ENCODE measurements around the gene RPS15. TPM values are rescaled to one million over a fixed set of nuclear protein-coding genes. Genes with fewer than 3 reads are reported as not detected.
"Not testable (repeated sequence)": the region's sequence is repeated elsewhere in the genome, so short reads cannot be mapped to it uniquely, and the experiment has no call there.

The RPS15 gene
- total RNA-seq, 4 donors from 2014 or later, result 1,291 to 3,466 (median 2,344) TPM

- TF ChIP-seq, protein P1, sequence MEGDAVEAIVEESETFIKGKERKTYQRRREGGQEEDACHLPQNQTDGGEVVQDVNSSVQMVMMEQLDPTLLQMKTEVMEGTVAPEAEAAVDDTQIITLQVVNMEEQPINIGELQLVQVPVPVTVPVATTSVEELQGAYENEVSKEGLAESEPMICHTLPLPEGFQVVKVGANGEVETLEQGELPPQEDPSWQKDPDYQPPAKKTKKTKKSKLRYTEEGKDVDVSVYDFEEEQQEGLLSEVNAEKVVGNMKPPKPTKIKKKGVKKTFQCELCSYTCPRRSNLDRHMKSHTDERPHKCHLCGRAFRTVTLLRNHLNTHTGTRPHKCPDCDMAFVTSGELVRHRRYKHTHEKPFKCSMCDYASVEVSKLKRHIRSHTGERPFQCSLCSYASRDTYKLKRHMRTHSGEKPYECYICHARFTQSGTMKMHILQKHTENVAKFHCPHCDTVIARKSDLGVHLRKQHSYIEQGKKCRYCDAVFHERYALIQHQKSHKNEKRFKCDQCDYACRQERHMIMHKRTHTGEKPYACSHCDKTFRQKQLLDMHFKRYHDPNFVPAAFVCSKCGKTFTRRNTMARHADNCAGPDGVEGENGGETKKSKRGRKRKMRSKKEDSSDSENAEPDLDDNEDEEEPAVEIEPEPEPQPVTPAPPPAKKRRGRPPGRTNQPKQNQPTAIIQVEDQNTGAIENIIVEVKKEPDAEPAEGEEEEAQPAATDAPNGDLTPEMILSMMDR (IDR thresholded peaks at IDR 0.05), result no peak
- TF ChIP-seq EP300 (IDR thresholded peaks at IDR 0.05) (no peak), POLR2A (IDR thresholded peaks at IDR 0.05) (no peak), POLR2AphosphoS5 (IDR thresholded peaks at IDR 0.05) (no peak)
- Histone ChIP-seq H3K4me1 (peaks cover 0 to 75% (median 43%) of the 10 kb centered on the region in 3 donors), H3K9me3 (no peaks in the 10 kb centered on the region), H3K36me3 (peaks cover 0 to 50% of the 10 kb centered on the region in 2 donors), H3K4me3 (no peak overlapping the region), H3K27me3 (no peaks in the 10 kb centered on the region), H3K27ac (peak overlapping the region in 2 of 4 donors; percentile 74 to 78)
- ATAC-seq, result no peak
- 70% methylated on average over 2 of the region's 21 CpGs; no CpG with 5 or more reads in 1 of the 2 donors for WGBS, 2 donors (ENCODE audit: low coverage in 1 of 2)
Observed at GRCh38 chr19:1417145-1417544, 21.1 kb upstream of the RPS15 start.

DNA sequence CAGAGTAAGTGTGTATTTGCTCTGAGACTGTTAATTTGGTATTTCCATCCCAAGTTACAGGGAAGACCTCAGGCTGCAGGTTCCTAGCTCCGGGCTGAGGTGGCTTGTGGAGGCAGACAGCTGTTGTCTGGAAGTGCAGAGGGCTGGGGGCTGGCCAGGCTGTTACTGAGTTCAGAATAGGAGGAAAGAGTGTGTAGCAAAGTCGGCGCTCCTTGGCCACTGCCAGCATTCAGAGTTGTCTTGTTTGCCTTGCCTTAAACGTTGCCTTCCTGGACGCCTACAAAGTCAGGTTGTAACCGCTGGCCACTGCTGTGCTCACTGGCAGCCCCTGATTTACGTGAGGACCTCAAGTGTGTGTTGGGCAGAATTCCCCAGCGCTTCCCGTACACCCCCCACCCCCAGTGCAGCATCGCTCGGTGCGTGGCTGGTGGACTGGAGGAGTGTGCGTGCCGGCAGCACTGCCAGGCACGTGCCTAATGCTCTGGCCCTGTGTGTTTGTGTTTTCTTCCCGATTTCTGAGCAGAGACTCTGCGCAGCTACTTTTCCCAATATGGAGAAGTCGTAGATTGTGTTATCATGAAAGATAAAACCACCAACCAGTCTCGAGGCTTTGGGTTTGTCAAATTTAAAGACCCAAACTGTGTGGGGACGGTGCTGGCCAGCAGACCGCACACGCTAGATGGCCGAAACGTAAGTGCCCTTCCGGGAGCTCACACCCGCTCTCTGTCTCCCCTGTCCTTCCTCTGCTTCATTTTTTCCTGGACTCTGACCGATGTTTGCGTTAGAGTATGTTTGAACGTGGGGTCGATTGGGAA lies 20.3 kb upstream of the RPS15 start:
- WGBS, 2 donors (ENCODE audit: low coverage in 1 of 2), result 88 to 90% methylated on average over 4 to 16 of the region's 30 CpGs
- H3K27ac ChIP-seq, result no peak overlapping the region
- no peak overlapping the region for H3K4me3 ChIP-seq
- TF ChIP-seq POLR2AphosphoS5 (IDR thresholded peaks at IDR 0.05) (no peak), EP300 (IDR thresholded peaks at IDR 0.05) (no peak), POLR2A (IDR thresholded peaks at IDR 0.05) (no peak)
- TF ChIP-seq, protein P1 (IDR thresholded peaks at IDR 0.05), result no peak
- H3K27me3 ChIP-seq, result no peaks in the 10 kb centered on the region
- H3K4me1 ChIP-seq, result peaks cover 0 to 67% (median 37%) of the 10 kb centered on the region in 3 donors
- H3K36me3 ChIP-seq, result peaks cover 0 to 50% of the 10 kb centered on the region in 2 donors
- ATAC-seq, result no peak
- no peaks in the 10 kb centered on the region for H3K9me3 ChIP-seq

- peaks cover 0 to 52% of the 10 kb centered on the region in 2 donors for H3K36me3 ChIP-seq
- no peak for ATAC-seq
- no peak for TF ChIP-seq POLR2AphosphoS5 (IDR thresholded peaks at IDR 0.05)
- TF ChIP-seq EP300 (IDR thresholded peaks at IDR 0.05), result no peak
- no peak for TF ChIP-seq POLR2A (IDR thresholded peaks at IDR 0.05)
- TF ChIP-seq, protein P1 (IDR thresholded peaks at IDR 0.05), result no peak
- H3K4me1 ChIP-seq, result peaks cover 0 to 62% (median 32%) of the 10 kb centered on the region in 3 donors
- no peaks in the 10 kb centered on the region for H3K27me3 ChIP-seq
- no peak overlapping the region for H3K4me3 ChIP-seq
- 87% methylated on average over 6 of the region's 13 CpGs; no CpG with 5 or more reads in 1 of the 2 donors for WGBS, 2 donors (ENCODE audit: low coverage in 1 of 2)
- H3K9me3 ChIP-seq, result no peaks in the 10 kb centered on the region
- no peak overlapping the region for H3K27ac ChIP-seq
Observed at GRCh38 chr19:1418496-1418775, 19.8 kb upstream of the RPS15 start.

DNA sequence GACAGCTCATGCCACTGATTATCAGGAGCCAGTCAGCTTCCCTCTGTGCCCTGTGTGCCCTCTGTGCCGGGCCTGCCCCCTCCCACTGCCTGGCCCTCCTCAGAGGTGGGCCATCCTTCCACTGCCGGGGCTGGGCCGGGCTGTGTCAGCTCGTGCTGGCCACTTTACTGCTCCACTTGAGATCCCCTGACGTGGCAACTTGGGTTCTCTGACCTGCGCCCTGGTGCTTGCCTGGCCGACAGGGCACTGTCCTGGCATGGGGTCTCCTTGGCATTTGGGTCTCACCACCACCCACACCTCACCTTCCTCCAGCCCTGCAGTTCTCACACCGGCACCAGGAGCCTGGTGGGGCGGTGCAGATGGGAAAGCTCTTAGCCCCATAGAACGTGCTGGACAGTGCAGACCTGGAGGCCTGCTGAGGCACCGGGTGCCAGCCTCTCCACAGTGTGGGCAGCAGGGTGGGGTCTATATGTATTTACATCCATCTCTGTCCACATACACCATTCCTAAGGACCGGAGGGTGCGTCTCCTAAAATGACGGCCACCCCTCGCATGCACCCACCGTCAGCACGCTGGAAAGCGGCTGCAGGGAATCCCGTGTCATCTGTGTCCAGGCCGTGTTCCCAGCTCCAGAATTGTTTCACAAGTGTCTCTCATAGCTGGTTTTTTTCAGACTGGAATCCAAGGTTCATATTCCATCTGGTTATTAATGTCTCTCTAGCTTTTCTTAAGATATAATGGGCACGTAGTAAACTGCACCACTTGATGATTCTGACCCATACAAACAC lies 19.1 kb upstream of the RPS15 start:
- ATAC-seq, result no peak
- Histone ChIP-seq H3K4me3 (no peak overlapping the region), H3K36me3 (peaks cover 0 to 59% of the 10 kb centered on the region in 2 donors), H3K9me3 (no peaks in the 10 kb centered on the region), H3K27ac (no peak overlapping the region), H3K27me3 (no peaks in the 10 kb centered on the region), H3K4me1 (peaks cover 0 to 55% (median 30%) of the 10 kb centered on the region in 3 donors)
- no peak for TF ChIP-seq POLR2AphosphoS5 (IDR thresholded peaks at IDR 0.05)
- TF ChIP-seq, protein P1 (IDR thresholded peaks at IDR 0.05), result no peak
- TF ChIP-seq EP300 (IDR thresholded peaks at IDR 0.05), result no peak
- TF ChIP-seq POLR2A (IDR thresholded peaks at IDR 0.05), result no peak
- WGBS, 2 donors (ENCODE audit: low coverage in 1 of 2), result 60 to 75% methylated on average over 7 to 13 of the region's 21 CpGs

GRCh38 chr19:1420085-1420484 lies 18.1 kb upstream of the RPS15 start:
- H3K4me3 ChIP-seq, H3K27ac ChIP-seq, H3K9me3 ChIP-seq, H3K27me3 ChIP-seq, ATAC-seq: not testable (repeated sequence)
- no CpG with 5 or more reads among the region's 43 CpGs for WGBS, 2 donors (ENCODE audit: low coverage in 1 of 2)
- Histone ChIP-seq H3K4me1 (peaks cover 0 to 45% (median 27%) of the 10 kb centered on the region in 3 donors), H3K36me3 (peaks cover 0 to 69% of the 10 kb centered on the region in 2 donors)
